Breast epithelium (tissue), 3 donors: Measurements from ENCODE around the gene CDH16.
"Not testable (repeated sequence)": the region's sequence is repeated elsewhere in the genome, so short reads cannot be mapped to it uniquely, and the experiment has no call there.

ENCODE experiments used
- POLR2A ChIP-seq: fragments of 450-650 bp; IDR thresholded peaks from one replicate; pipeline ENCODE4 v1.6.1; 2016; ENCODE audit warnings: antibody characterized with exemption, mild to moderate bottlenecking, moderate library complexity
- POLR2AphosphoS5 ChIP-seq, 3 donors: sonication (generic); formaldehyde crosslinking; IDR thresholded peaks; one replicate each; pipeline ENCODE4 v1.6.1; 2017; ENCODE audit warnings: antibody characterized with exemption in 3 of 3
- TF ChIP-seq, protein P1 (sequence below), 3 donors: fragments of 450-650 bp; IDR thresholded peaks; one replicate each; pipeline ENCODE4 v1.5.1; 2016 to 2017; ENCODE audit warnings: antibody characterized with exemption in 3 of 3, mild to moderate bottlenecking in 3 of 3, moderate library complexity in 3 of 3

DNA sequence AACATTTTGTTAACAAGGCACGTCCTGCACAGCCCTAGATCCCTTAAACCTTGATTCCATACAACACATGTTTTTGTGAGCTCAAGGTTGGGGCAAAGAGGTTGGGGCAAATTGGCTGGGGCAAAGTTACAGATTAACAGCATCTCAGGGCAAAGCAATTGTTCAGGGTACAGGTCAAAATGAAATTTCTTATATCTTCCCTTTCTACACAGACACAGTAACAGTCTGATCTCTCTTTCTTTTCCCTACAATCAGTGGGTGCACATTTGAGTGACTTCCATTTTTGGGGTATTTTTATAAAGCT, 37.4 kb upstream of the CDH16 start:
- not testable (repeated sequence) for TF ChIP-seq POLR2A; POLR2AphosphoS5 (IDR thresholded peaks at IDR 0.05)
- TF ChIP-seq, protein P1, sequence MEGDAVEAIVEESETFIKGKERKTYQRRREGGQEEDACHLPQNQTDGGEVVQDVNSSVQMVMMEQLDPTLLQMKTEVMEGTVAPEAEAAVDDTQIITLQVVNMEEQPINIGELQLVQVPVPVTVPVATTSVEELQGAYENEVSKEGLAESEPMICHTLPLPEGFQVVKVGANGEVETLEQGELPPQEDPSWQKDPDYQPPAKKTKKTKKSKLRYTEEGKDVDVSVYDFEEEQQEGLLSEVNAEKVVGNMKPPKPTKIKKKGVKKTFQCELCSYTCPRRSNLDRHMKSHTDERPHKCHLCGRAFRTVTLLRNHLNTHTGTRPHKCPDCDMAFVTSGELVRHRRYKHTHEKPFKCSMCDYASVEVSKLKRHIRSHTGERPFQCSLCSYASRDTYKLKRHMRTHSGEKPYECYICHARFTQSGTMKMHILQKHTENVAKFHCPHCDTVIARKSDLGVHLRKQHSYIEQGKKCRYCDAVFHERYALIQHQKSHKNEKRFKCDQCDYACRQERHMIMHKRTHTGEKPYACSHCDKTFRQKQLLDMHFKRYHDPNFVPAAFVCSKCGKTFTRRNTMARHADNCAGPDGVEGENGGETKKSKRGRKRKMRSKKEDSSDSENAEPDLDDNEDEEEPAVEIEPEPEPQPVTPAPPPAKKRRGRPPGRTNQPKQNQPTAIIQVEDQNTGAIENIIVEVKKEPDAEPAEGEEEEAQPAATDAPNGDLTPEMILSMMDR (IDR thresholded peaks at IDR 0.05), result not testable (repeated sequence)
